Vagina (tissue), 2 donors: ENCODE data around the gene TECR. TPM values are rescaled to one million over a fixed set of nuclear protein-coding genes. Genes with fewer than 3 reads are reported as not detected.

Source experiments
- DNase-seq, 2 donors: peaks; one replicate each; pipeline ENCODE4 v3.0.0-alpha.2; 2017; ENCODE audit errors: extremely low spot score in 2 of 2
- H3K27ac ChIP-seq: fragments of 200-600 bp; sonication (generic); one replicate; pipeline ENCODE4 v1.5.1; 2019
- H3K27me3 ChIP-seq: fragments of 200-600 bp; sonication (generic); one replicate; pipeline ENCODE4 v1.5.1; 2019
- H3K36me3 ChIP-seq, 2 donors: fragments of 200-600 bp; sonication (generic); one replicate each; pipeline ENCODE4 v1.5.1; 2017 to 2019
- H3K4me1 ChIP-seq: fragments of 200-600 bp; sonication (generic); one replicate; pipeline ENCODE4 v1.5.1; 2019
- H3K4me3 ChIP-seq, 2 donors: fragments of 200-600 bp; sonication (generic); 1 replicate in 1 of 2; 2 replicates in 1 of 2; pipeline ENCODE4 v1.5.1; 2016 to 2019
- H3K9me3 ChIP-seq: fragments of 200-600 bp; sonication (generic); one replicate; pipeline ENCODE4 v1.5.1; 2019
- POLR2A ChIP-seq, 2 donors: fragments of 450-650 bp; IDR thresholded peaks; one replicate each; pipeline ENCODE4 v1.6.1; 2017; ENCODE audit warnings: antibody characterized with exemption in 2 of 2, mild to moderate bottlenecking in 2 of 2, moderate library complexity in 2 of 2
- POLR2AphosphoS5 ChIP-seq, 2 donors: sonication (generic); formaldehyde crosslinking; IDR thresholded peaks; one replicate each; pipeline ENCODE4 v1.9.0; 2017; ENCODE audit warnings: antibody characterized with exemption in 2 of 2, mild to moderate bottlenecking in 2 of 2, low read depth in 1 of 2; ENCODE audit not compliant: insufficient read depth in 1 of 2
- intact Hi-C: fragments of 100-400 bp; cut with DNase I; formaldehyde crosslinking; loops from one replicate; pipeline ENCODE4 v1.15.1; 2023
- total RNA-seq: library from RNA; depleted of rRNA; stranded (reverse); fragments of >200 nt; gene quantifications from one replicate; pipeline ENCODE4 v1.2.3, GENCODE V29; 2016
- TF ChIP-seq, protein P1 (sequence below), 3 experiments: fragments of 450-650 bp in 2 of 3; fragments of 200-600 bp in 1 of 3; sonication (generic) in 1 of 3; IDR thresholded peaks; one replicate each; pipeline ENCODE4 v1.5.1; 2017 to 2019; ENCODE audit warnings: antibody characterized with exemption in 3 of 3, mild to moderate bottlenecking in 2 of 3, moderate library complexity in 2 of 3

The TECR gene
- total RNA-seq, 1 donor from 2014 or later = 110 TPM

- no peak overlapping the region for H3K27ac ChIP-seq
- TF ChIP-seq, protein P1, sequence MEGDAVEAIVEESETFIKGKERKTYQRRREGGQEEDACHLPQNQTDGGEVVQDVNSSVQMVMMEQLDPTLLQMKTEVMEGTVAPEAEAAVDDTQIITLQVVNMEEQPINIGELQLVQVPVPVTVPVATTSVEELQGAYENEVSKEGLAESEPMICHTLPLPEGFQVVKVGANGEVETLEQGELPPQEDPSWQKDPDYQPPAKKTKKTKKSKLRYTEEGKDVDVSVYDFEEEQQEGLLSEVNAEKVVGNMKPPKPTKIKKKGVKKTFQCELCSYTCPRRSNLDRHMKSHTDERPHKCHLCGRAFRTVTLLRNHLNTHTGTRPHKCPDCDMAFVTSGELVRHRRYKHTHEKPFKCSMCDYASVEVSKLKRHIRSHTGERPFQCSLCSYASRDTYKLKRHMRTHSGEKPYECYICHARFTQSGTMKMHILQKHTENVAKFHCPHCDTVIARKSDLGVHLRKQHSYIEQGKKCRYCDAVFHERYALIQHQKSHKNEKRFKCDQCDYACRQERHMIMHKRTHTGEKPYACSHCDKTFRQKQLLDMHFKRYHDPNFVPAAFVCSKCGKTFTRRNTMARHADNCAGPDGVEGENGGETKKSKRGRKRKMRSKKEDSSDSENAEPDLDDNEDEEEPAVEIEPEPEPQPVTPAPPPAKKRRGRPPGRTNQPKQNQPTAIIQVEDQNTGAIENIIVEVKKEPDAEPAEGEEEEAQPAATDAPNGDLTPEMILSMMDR (IDR thresholded peaks at IDR 0.05) = no peak
- TF ChIP-seq POLR2A (IDR thresholded peaks at IDR 0.05) (no peak), POLR2AphosphoS5 (IDR thresholded peaks at IDR 0.05; ENCODE audit: insufficient read depth in 1 of 2, low read depth in 1 of 2) (no peak)
- intact Hi-C loops = no loop called here
- peaks cover 0 to 50% of the 10 kb centered on the region in 2 donors for H3K36me3 ChIP-seq
- no peaks in the 10 kb centered on the region for H3K9me3 ChIP-seq
- no peak overlapping the region for H3K4me3 ChIP-seq
- H3K4me1 ChIP-seq = peaks cover 2% of the 10 kb centered on the region
- DNase-seq = no peak
- no peaks in the 10 kb centered on the region for H3K27me3 ChIP-seq
Observed at GRCh38 chr19:14487370-14488125, 41.8 kb upstream of the TECR start.

DNA sequence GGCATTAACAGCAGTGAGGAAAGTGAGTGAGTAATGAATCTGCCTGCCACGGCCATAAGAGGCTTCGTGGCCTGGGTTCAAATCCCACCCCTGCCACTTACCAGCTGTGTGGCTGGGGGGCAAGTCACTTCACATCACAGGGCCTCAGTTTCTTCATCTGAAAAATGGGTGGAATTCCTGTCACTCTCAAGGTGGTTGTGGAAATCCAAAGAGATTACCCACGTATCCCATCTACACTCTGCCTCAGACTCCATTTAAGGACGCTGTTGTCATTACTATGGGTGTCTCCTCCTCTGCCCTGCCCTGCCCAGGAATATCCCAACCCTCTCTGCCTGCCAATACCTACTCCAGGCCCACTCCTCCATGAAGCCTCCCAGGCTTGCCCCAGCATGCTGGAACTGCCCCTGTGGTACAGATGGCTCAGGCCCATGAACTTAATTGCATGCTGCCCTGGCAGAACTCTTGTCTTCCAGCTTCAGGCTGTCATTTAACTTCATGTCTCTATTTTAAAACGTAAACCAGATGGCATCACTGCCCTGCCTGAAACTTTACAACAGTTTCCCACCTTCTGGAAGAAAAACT lies 36.5 kb upstream of the TECR start:
- Histone ChIP-seq H3K27me3 (no peaks in the 10 kb centered on the region), H3K36me3 (peaks cover 0 to 26% of the 10 kb centered on the region in 2 donors), H3K4me1 (peaks cover 47% of the 10 kb centered on the region), H3K4me3 (no peak overlapping the region), H3K27ac (no peak overlapping the region), H3K9me3 (no peaks in the 10 kb centered on the region)
- intact Hi-C loops = no loop called here
- TF ChIP-seq POLR2AphosphoS5 (IDR thresholded peaks at IDR 0.05; ENCODE audit: insufficient read depth in 1 of 2, low read depth in 1 of 2) (no peak), POLR2A (IDR thresholded peaks at IDR 0.05) (no peak)
- TF ChIP-seq, protein P1 (IDR thresholded peaks at IDR 0.05) = no peak
- no peak for DNase-seq

- intact Hi-C loops = no loop called here
- no peak for DNase-seq
- no peaks in the 10 kb centered on the region for H3K27me3 ChIP-seq
- H3K4me1 ChIP-seq = peaks cover 54% of the 10 kb centered on the region
- H3K9me3 ChIP-seq = no peaks in the 10 kb centered on the region
- peaks cover 0 to 17% of the 10 kb centered on the region in 2 donors for H3K36me3 ChIP-seq
- TF ChIP-seq, protein P1 (IDR thresholded peaks at IDR 0.05) = no peak
- TF ChIP-seq POLR2AphosphoS5 (IDR thresholded peaks at IDR 0.05; ENCODE audit: insufficient read depth in 1 of 2, low read depth in 1 of 2) = no peak
- no peak for TF ChIP-seq POLR2A (IDR thresholded peaks at IDR 0.05)
- H3K4me3 ChIP-seq = peak overlapping the region; percentile 87 to 88
- H3K27ac ChIP-seq = peak overlapping the region; percentile 77
Observed at GRCh38 chr19:14494411-14494810, 35.0 kb upstream of the TECR start.

DNA sequence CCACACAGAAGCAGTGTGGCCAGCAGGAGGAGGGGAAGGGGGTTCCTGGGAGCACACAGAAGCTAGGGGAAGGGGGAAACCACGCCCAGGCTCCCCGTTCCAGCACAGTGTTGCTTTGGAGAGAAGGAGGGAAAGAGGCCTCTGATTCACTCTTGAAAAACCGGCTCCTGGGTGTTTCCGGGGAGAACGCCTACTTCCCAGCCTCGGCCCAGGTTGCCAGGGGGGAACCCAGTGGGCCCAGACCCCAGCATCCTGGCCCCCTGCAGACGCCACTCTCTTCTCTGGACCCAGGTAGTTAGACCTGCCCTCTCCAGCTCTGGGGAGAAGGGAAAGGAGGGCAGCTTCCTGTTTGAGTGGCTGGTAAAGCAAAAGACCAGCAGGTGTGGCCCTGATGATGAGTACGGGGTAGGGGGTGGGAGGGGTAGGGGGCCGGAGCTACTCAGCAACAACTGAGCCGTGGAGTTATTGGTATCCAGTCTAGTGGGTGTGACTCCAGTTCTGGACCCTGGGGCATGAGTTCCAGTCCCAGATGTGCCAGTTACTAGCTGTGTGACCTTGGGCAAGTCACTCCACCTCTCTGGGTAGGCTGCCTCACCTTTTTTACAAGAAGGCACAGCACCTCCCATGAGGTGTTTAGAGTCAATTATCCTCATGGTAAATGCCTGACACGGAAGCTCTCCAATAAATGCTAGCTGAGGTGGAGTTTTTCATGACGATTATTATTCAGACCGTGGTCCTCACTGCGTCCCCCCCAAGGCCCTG lies 34.3 kb upstream of the TECR start:
- no peaks in the 10 kb centered on the region for H3K9me3 ChIP-seq
- TF ChIP-seq POLR2A (IDR thresholded peaks at IDR 0.05) (no peak), POLR2AphosphoS5 (IDR thresholded peaks at IDR 0.05; ENCODE audit: insufficient read depth in 1 of 2, low read depth in 1 of 2) (no peak)
- TF ChIP-seq, protein P1 (IDR thresholded peaks at IDR 0.05) = no peak
- H3K36me3 ChIP-seq = peaks cover 0 to 11% of the 10 kb centered on the region in 2 donors
- intact Hi-C loops = no loop called here
- H3K4me1 ChIP-seq = peaks cover 54% of the 10 kb centered on the region
- H3K27me3 ChIP-seq = no peaks in the 10 kb centered on the region
- peak overlapping the region; percentile 87 to 88 for H3K4me3 ChIP-seq
- no peak for DNase-seq
- H3K27ac ChIP-seq = peak overlapping the region; percentile 77
